ENCODE results near the gene POFUT2.

POFUT2 gene

GRCh38 chr21:45282283-45283034, 5.2 kb downstream of the POFUT2 start:
- DNase-seq (ENCODE audit: low read depth) = no peak

GRCh38 chr21:45281411-45282282, 6.0 kb downstream of the POFUT2 start:
- DNase-seq (ENCODE audit: low read depth) = no peak

GRCh38 chr21:45280969-45281368, 6.7 kb downstream of the POFUT2 start:
- DNase-seq (ENCODE audit: low read depth) = no peak

GRCh38 chr21:45280178-45280821, 7.4 kb downstream of the POFUT2 start:
- DNase-seq (ENCODE audit: low read depth) = no peak

- no peak for DNase-seq (ENCODE audit: low read depth)
Observed at GRCh38 chr21:45279446-45280177, 8.1 kb downstream of the POFUT2 start.

- DNase-seq (ENCODE audit: low read depth) = no peak
Observed at GRCh38 chr21:45278156-45278911, 9.4 kb downstream of the POFUT2 start.

- no peak for DNase-seq (ENCODE audit: low read depth)
Observed at GRCh38 chr21:45277101-45278045, 10.3 kb downstream of the POFUT2 start.

- no peak for DNase-seq (ENCODE audit: low read depth)
Observed at GRCh38 chr21:45276596-45276995, 11.1 kb downstream of the POFUT2 start.

- DNase-seq (ENCODE audit: low read depth) = peak; percentile 32
Observed at GRCh38 chr21:45270306-45270821, 17.3 kb downstream of the POFUT2 start.

GRCh38 chr21:45269861-45270260, 17.8 kb downstream of the POFUT2 start:
- no peak for DNase-seq (ENCODE audit: low read depth)

- no peak for DNase-seq (ENCODE audit: low read depth)
Observed at GRCh38 chr21:45267390-45267760, 20.3 kb downstream of the POFUT2 start.

- peak; percentile 21 for DNase-seq (ENCODE audit: low read depth)
Observed at GRCh38 chr21:45266518-45267389, 20.9 kb downstream of the POFUT2 start.

- DNase-seq (ENCODE audit: low read depth) = no peak
Observed at GRCh38 chr21:45265721-45266517, 21.8 kb downstream of the POFUT2 start.

- DNase-seq (ENCODE audit: low read depth) = no peak
Observed at GRCh38 chr21:45264912-45265515, 22.7 kb downstream of the POFUT2 start.

- no peak for DNase-seq (ENCODE audit: low read depth)
Observed at GRCh38 chr21:45264146-45264911, 23.4 kb downstream of the POFUT2 start.

GRCh38 chr21:45263534-45263933, 24.2 kb downstream of the POFUT2 start:
- no peak for DNase-seq (ENCODE audit: low read depth)

GRCh38 chr21:45262616-45263015, 25.1 kb downstream of the POFUT2 start:
- DNase-seq (ENCODE audit: low read depth) = no peak
